ENCODE data around the gene APLNR. TPM values are rescaled to one million over a fixed set of nuclear protein-coding genes. Genes with fewer than 3 reads are reported as not detected.

APLNR gene
- polyA plus RNA-seq, 3 donors = not detected

GRCh38 chr11:57214494-57214893 is 22.6 kb downstream of the APLNR start:
- Histone ChIP-seq H3K4me2 (replicated peaks; ENCODE audit: extremely low read depth, low read length, poor library complexity, severe bottlenecking) (no peak overlapping the region), H4K20me1 (ENCODE audit: insufficient read depth, low read length) (no peaks in the 10 kb centered on the region), H3K9ac (ENCODE audit: insufficient read depth, low read length, poor library complexity, severe bottlenecking) (no peak overlapping the region), H3K79me2 (ENCODE audit: insufficient read depth, low read length) (no peaks in the 10 kb centered on the region), H3K27me3 (ENCODE audit: control insufficient read depth in 2 of 2, insufficient read depth in 2 of 2, low read length in 2 of 2) (peaks cover 2 to 6% of the 10 kb centered on the region in 2 donors), H3K4me1 (ENCODE audit: control insufficient read depth in 1 of 2, insufficient read depth in 2 of 2, low read length in 2 of 2) (peaks cover 16 to 19% of the 10 kb centered on the region in 2 donors), H3K36me3 (replicated peaks in 1 of 2; ENCODE audit: control insufficient read depth in 1 of 2, insufficient read depth in 2 of 2, low read length in 2 of 2) (no peaks in the 10 kb centered on the region), H2AFZ (ENCODE audit: insufficient read depth, low read depth, low read length, poor library complexity, severe bottlenecking) (no peak overlapping the region), H3K27ac (ENCODE audit: low read depth in 1 of 2, low read length in 2 of 2) (no peak overlapping the region), H3K9me3 (replicated peaks in 1 of 2; ENCODE audit: control insufficient read depth in 1 of 2, insufficient read depth in 1 of 2, low read length in 2 of 2) (no peaks in the 10 kb centered on the region), H3K4me3 (replicated peaks in 1 of 3; ENCODE audit: low read depth in 2 of 3, low read length in 3 of 3) (no peak overlapping the region)
- no peak for TF ChIP-seq CTCF (IDR thresholded peaks at IDR 0.05)
- WGBS (ENCODE audit: insufficient coverage) = no CpG with 5 or more reads among the region's 3 CpGs
- Mint-ChIP-seq H3K9me3 (peaks cover 0 to 6% (median 5%) of the 10 kb centered on the region in 7 donors), H3K27ac (no peak overlapping the region), H3K27me3 (ENCODE audit: low read depth in 3 of 3) (peaks cover 2 to 5% (median 3%) of the 10 kb centered on the region in 3 donors), H3K36me3 (no peaks in the 10 kb centered on the region), H3K4me3 (no peak overlapping the region), H3K4me1 (peaks cover 17% of the 10 kb centered on the region)
- intact Hi-C loops (cut with micrococcal nuclease) = no loop called here
- DNase-seq = no peak

GRCh38 chr11:57214098-57214417 is 23.0 kb downstream of the APLNR start:
- H3K27ac Mint-ChIP-seq = no peak overlapping the region
- no peak overlapping the region for H2AFZ ChIP-seq (ENCODE audit: insufficient read depth, low read depth, low read length, poor library complexity, severe bottlenecking)
- no peaks in the 10 kb centered on the region for H3K36me3 ChIP-seq (replicated peaks in 1 of 2; ENCODE audit: control insufficient read depth in 1 of 2, insufficient read depth in 2 of 2, low read length in 2 of 2)
- no peak for TF ChIP-seq CTCF (IDR thresholded peaks at IDR 0.05)
- H3K27me3 ChIP-seq (ENCODE audit: control insufficient read depth in 2 of 2, insufficient read depth in 2 of 2, low read length in 2 of 2) = peaks cover 2 to 6% of the 10 kb centered on the region in 2 donors
- no peaks in the 10 kb centered on the region for H3K36me3 Mint-ChIP-seq
- H3K27ac ChIP-seq (ENCODE audit: low read depth in 1 of 2, low read length in 2 of 2) = no peak overlapping the region
- H3K9me3 ChIP-seq (replicated peaks in 1 of 2; ENCODE audit: control insufficient read depth in 1 of 2, insufficient read depth in 1 of 2, low read length in 2 of 2) = no peaks in the 10 kb centered on the region
- peaks cover 12 to 15% of the 10 kb centered on the region in 2 donors for H3K4me1 ChIP-seq (ENCODE audit: control insufficient read depth in 1 of 2, insufficient read depth in 2 of 2, low read length in 2 of 2)
- H3K9me3 Mint-ChIP-seq = peaks cover 0 to 3% (median 3%) of the 10 kb centered on the region in 7 donors
- H3K4me3 ChIP-seq (replicated peaks in 1 of 3; ENCODE audit: low read depth in 2 of 3, low read length in 3 of 3) = no peak overlapping the region
- WGBS (ENCODE audit: insufficient coverage) = 80% methylated on average over 1 of the region's 2 CpGs
- no peak overlapping the region for H3K9ac ChIP-seq (ENCODE audit: insufficient read depth, low read length, poor library complexity, severe bottlenecking)
- intact Hi-C loops (cut with micrococcal nuclease) = no loop called here
- H3K79me2 ChIP-seq (ENCODE audit: insufficient read depth, low read length) = no peaks in the 10 kb centered on the region
- no peak for DNase-seq
- no peak overlapping the region for H3K4me3 Mint-ChIP-seq
- no peak overlapping the region for H3K4me2 ChIP-seq (replicated peaks; ENCODE audit: extremely low read depth, low read length, poor library complexity, severe bottlenecking)
- peaks cover 5 to 7% (median 5%) of the 10 kb centered on the region in 3 donors for H3K27me3 Mint-ChIP-seq (ENCODE audit: low read depth in 3 of 3)
- no peaks in the 10 kb centered on the region for H4K20me1 ChIP-seq (ENCODE audit: insufficient read depth, low read length)
- H3K4me1 Mint-ChIP-seq = peaks cover 13% of the 10 kb centered on the region
